H1 (cell line): ENCODE data around the gene SYVN1. TPM values are rescaled to one million over a fixed set of nuclear protein-coding genes. Genes with fewer than 3 reads are reported as not detected.

Source experiments
- BCL11A ChIP-seq, 2 experiments: IDR thresholded peaks; one replicate each; pipeline ENCODE4 v1.6.1; 2011; ENCODE audit warnings: low read depth in 2 of 2, low read length in 2 of 2, mild to moderate bottlenecking in 2 of 2
- CEBPB ChIP-seq: IDR thresholded peaks from 2 replicates; pipeline ENCODE4 v1.6.1; 2012; ENCODE audit warnings: low read depth, low read length
- CHD2 ChIP-seq: IDR thresholded peaks from 2 replicates; pipeline ENCODE4 v1.6.1; 2012; ENCODE audit warnings: low read length, improper control_type of control experiment
- CREB1 ChIP-seq: IDR thresholded peaks from 2 replicates; pipeline ENCODE4 v1.6.1; 2012; ENCODE audit warnings: inconsistent platforms
- CTBP2 ChIP-seq: IDR thresholded peaks from 2 replicates; pipeline ENCODE4 v1.7.0; 2011; ENCODE audit warnings: borderline replicate concordance, mild to moderate bottlenecking, moderate library complexity, mixed read lengths, low read length; ENCODE audit not compliant: insufficient read depth, insufficient read length
- EZH2 ChIP-seq: fragments of 200-600 bp; sonication (generic); IDR thresholded peaks from 2 replicates; pipeline ENCODE4 v1.7.1; 2012; ENCODE audit warnings: low read depth, mild to moderate bottlenecking, moderate library complexity, low read length, inconsistent platforms; ENCODE audit not compliant: severe bottlenecking
- GABPA ChIP-seq: IDR thresholded peaks from 2 replicates; pipeline ENCODE4 v1.6.1; 2011; ENCODE audit warnings: mild to moderate bottlenecking, low read length, moderate library complexity, borderline replicate concordance; ENCODE audit not compliant: insufficient read depth
- HDAC2 ChIP-seq, 2 experiments: fragments of 300-600 bp in 1 of 2; sonication (generic) in 1 of 2; IDR thresholded peaks; 2 replicates each; pipeline ENCODE4 v1.6.1; 2011 to 2012; ENCODE audit warnings: low read depth in 2 of 2, low read length in 2 of 2, mild to moderate bottlenecking in 2 of 2, moderate library complexity in 2 of 2, borderline replicate concordance in 1 of 2, inconsistent platforms in 1 of 2
- PHF8 ChIP-seq: fragments of 200-600 bp; sonication (generic); conservative IDR thresholded peaks from 2 replicates; pipeline ENCODE4 v1.7.1; 2012; ENCODE audit warnings: low read depth, mild to moderate bottlenecking, inconsistent platforms, low read length, moderate library complexity
- RBBP5 ChIP-seq: IDR thresholded peaks from 2 replicates; pipeline ENCODE4 v1.7.1; 2012; ENCODE audit warnings: low read depth, mild to moderate bottlenecking, inconsistent platforms, low read length, moderate library complexity, borderline replicate concordance
- SIN3A ChIP-seq, 2 experiments: IDR thresholded peaks in 1 of 2; conservative IDR thresholded peaks in 1 of 2; 2 replicates each; pipeline ENCODE4 v1.6.1; 2011 to 2012; ENCODE audit warnings: low read length in 2 of 2, improper control_type of control experiment in 1 of 2, low read depth in 1 of 2, mild to moderate bottlenecking in 1 of 2
- SRF ChIP-seq: IDR thresholded peaks from 2 replicates; pipeline ENCODE4 v1.6.1; 2011; ENCODE audit warnings: mild to moderate bottlenecking, low read depth, low read length, moderate library complexity
- SUZ12 ChIP-seq: fragments of 200-600 bp; sonication (generic); IDR thresholded peaks from 2 replicates; pipeline ENCODE4 v1.6.1; 2012; ENCODE audit warnings: mild to moderate bottlenecking, inconsistent platforms, low read length, moderate library complexity, mixed read lengths
- TAF7 ChIP-seq: optimal IDR thresholded peaks from 2 replicates; pipeline ENCODE3; 2011; ENCODE audit warnings: low read depth, mild to moderate bottlenecking, inconsistent platforms, low read length, moderate library complexity, borderline replicate concordance
- TCF12 ChIP-seq: IDR thresholded peaks from 2 replicates; pipeline ENCODE4 v1.6.1; 2011; ENCODE audit warnings: low read depth, mild to moderate bottlenecking, low read length
- TEAD4 ChIP-seq: IDR thresholded peaks from 2 replicates; pipeline ENCODE4 v1.6.1; 2012; ENCODE audit warnings: low read depth, low read length, inconsistent platforms, mixed read lengths
- YY1 ChIP-seq: IDR thresholded peaks from 2 replicates; pipeline ENCODE4 v1.6.1; 2011; ENCODE audit warnings: low read depth, mild to moderate bottlenecking, low read length
- ZNF274 ChIP-seq: IDR thresholded peaks from 2 replicates; pipeline ENCODE4 v1.7.0; 2012; ENCODE audit warnings: low read length, borderline replicate concordance; ENCODE audit errors: extremely low read depth
- polyA plus RNA-seq, 7 experiments: library from polyadenylated mRNA; depleted of rRNA in 3 of 7; stranded (reverse) in 5 of 7; unstranded in 2 of 7; fragments of >200 nt in 5 of 7; fragments of 200-250 nt in 2 of 7; gene quantifications; 1 replicate in 5 of 7; 2 replicates in 1 of 7; 4 replicates in 1 of 7; pipeline versions ENCODE4 v1.2.1 to v1.2.3, GENCODE V29; 2011 to 2013; ENCODE audit warnings: missing spikeins in 2 of 7, mixed read lengths in 2 of 7
- total RNA-seq: library from RNA; stranded (reverse); fragmentation: NEBNext Ultra II Directional; extraction: Animal tissue kit (Norgen Biotek cat#: 25700); gene quantifications from 2 replicates; pipeline ENCODE4 v1.2.1, GENCODE V29; 2021
- TF ChIP-seq, protein P1 (sequence below): IDR thresholded peaks from 2 replicates; pipeline ENCODE4 v1.6.1; 2011; ENCODE audit warnings: low read depth, mild to moderate bottlenecking, low read length; ENCODE audit not compliant: insufficient read depth
- TF ChIP-seq, protein P2 (sequence below): IDR thresholded peaks from 2 replicates; pipeline ENCODE4 v1.6.1; 2011; ENCODE audit warnings: low read length, improper control_type of control experiment

SYVN1 gene
- total and polyA plus RNA-seq, 2 of the 8 experiments (the other 6 are each of a cell fraction or from before 2014, with no cell fraction given), result 27.8 to 29.4 TPM

DNA sequence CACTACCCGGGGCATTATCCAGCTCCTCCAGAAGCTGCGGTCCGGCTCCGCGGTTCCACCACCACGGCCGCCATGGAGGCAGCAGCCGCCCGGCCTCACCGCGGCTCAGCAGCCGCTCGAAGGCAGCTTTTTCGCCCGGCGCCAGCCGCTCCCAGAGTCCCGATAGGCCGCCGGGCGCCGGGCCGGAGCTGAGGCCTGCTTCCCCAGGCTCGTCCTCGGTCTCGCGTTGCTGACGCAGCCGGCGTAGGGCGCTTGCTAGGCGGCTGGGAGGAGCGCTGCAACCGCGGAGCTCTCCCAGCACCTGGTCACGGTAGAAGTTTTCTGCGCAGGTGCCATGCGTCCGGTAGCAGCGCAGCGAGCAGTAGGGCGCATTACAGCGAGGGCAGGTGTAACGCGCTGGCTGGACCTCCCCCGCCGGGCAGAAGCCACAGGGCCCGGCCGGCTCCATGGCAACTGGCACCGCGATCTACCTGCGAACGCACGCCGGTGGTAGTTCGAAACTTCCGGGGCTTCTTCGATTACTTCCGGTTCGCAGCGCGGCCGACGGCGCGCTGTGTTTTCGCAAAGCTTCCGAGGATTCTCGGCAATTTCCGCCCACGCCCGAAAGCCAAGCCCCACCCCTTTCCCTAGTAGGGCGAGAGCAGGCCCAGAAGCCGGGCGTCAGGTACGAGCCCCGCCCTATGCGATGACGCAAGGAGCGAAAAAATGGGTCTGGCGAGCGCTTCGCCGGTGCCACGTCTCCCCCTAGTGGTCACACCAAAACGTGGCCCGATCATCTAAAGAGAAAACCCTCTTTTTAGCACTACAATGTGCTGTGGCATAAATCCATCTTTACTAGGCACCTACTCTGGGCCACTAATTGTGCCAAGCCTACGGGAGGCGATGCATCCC lies 16.9 kb downstream of the SYVN1 start, which contains the start of gene ZNHIT2 (continued):
- TF ChIP-seq SIN3A (conservative IDR thresholded peaks at IDR 0.05 in 1 of 2, IDR thresholded peaks at IDR 0.05 in 1 of 2; ENCODE audit: low read depth in 1 of 2, low read length in 2 of 2) (peak; percentile 83 to 96), PHF8 (peak; percentile 89), YY1 (no peak; the same call in 1 of the 2 replicates), CTBP2 (no peak), RBBP5 (0 out of 2 replicates have a peak, but pooled peaks have one; percentile 40), BCL11A (IDR thresholded peaks at IDR 0.05; ENCODE audit: low read depth in 2 of 2, low read length in 2 of 2) (no peak), GABPA (peak; percentile 96), CHD2 (peak; percentile 76; the same call in 1 of the 2 replicates), HDAC2 (IDR thresholded peaks at IDR 0.05; ENCODE audit: borderline replicate concordance in 1 of 2, low read depth in 2 of 2, low read length in 2 of 2) (peak in 1 of 2 experiments; percentile 54; a peak in 2 of 4 replicates), CEBPB (peak; percentile 97), CREB1 (peak; percentile 90), ZNF274 (no peak), TAF7 (peak; percentile 86), EZH2 (no peak), SRF (0 out of 2 replicates have a peak, but pooled peaks have one; percentile 46), TCF12 (0 out of 2 replicates have a peak, but pooled peaks have one; percentile 16), SUZ12 (no peak), TEAD4 (no peak)
- TF ChIP-seq, protein P1, sequence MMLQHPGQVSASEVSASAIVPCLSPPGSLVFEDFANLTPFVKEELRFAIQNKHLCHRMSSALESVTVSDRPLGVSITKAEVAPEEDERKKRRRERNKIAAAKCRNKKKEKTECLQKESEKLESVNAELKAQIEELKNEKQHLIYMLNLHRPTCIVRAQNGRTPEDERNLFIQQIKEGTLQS, result peak; percentile 87; the same call in 1 of the 2 replicates
- TF ChIP-seq, protein P2, sequence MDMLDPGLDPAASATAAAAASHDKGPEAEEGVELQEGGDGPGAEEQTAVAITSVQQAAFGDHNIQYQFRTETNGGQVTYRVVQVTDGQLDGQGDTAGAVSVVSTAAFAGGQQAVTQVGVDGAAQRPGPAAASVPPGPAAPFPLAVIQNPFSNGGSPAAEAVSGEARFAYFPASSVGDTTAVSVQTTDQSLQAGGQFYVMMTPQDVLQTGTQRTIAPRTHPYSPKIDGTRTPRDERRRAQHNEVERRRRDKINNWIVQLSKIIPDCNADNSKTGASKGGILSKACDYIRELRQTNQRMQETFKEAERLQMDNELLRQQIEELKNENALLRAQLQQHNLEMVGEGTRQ, result no peak
